GM23338 (cell line): ENCODE results near the gene QRFPR. TPM values are rescaled to one million over a fixed set of nuclear protein-coding genes. Genes with fewer than 3 reads are reported as not detected.

ENCODE experiments used
- ATAC-seq: fragments of 200-7000 bp; cut with Tn5 transposase; 3 replicates; pipeline ENCODE4 v1.9.1; 2020
- DNase-seq: peaks from one replicate; pipeline ENCODE4 v3.0.0-alpha.2; 2015; ENCODE audit warnings: low spot score
- H2AFZ ChIP-seq: fragments of 200-600 bp; sonication (generic); 2 replicates; pipeline ENCODE4 v1.8.0; 2016; ENCODE audit warnings: antibody characterized with exemption, mild to moderate bottlenecking, moderate library complexity
- H3F3A ChIP-seq: fragments of 200-600 bp; sonication (generic); replicated peaks from 2 replicates; pipeline ENCODE4 v1.8.0; 2017; ENCODE audit warnings: antibody characterized with exemption, mixed run types, low read depth
- H3K27ac ChIP-seq: fragments of 200-600 bp; sonication (generic); 2 replicates; pipeline ENCODE4 v1.6.1; 2016; ENCODE audit warnings: low read depth
- H3K27me3 ChIP-seq: fragments of 200-600 bp; sonication (generic); 2 replicates; pipeline ENCODE4 v1.8.0; 2016; ENCODE audit warnings: mild to moderate bottlenecking, mixed run types, moderate library complexity; ENCODE audit not compliant: insufficient read depth
- H3K36me3 ChIP-seq: fragments of 200-600 bp; sonication (generic); 2 replicates; pipeline ENCODE4 v1.8.0; 2016; ENCODE audit warnings: mild to moderate bottlenecking; ENCODE audit not compliant: insufficient read depth
- H3K4me1 ChIP-seq: fragments of 200-600 bp; sonication (generic); 2 replicates; pipeline ENCODE4 v1.8.0; 2016; ENCODE audit warnings: mild to moderate bottlenecking, moderate library complexity; ENCODE audit not compliant: insufficient read depth
- H3K4me2 ChIP-seq: fragments of 200-600 bp; sonication (generic); 2 replicates; pipeline ENCODE4 v1.7.1; 2017; ENCODE audit warnings: mixed run types
- H3K4me3 ChIP-seq: fragments of 200-600 bp; sonication (generic); 2 replicates; pipeline ENCODE4 v1.6.1; 2016; ENCODE audit warnings: mixed run types
- H3K79me2 ChIP-seq: fragments of 200-600 bp; sonication (generic); replicated peaks from 2 replicates; pipeline ENCODE4 v1.8.0; 2017; ENCODE audit warnings: mild to moderate bottlenecking; ENCODE audit not compliant: insufficient read depth
- H3K9me2 ChIP-seq: fragments of 200-600 bp; sonication (generic); 2 replicates; pipeline ENCODE4 v1.8.0; 2017; ENCODE audit not compliant: insufficient read depth
- H4K20me1 ChIP-seq: fragments of 200-600 bp; sonication (generic); replicated peaks from 2 replicates; pipeline ENCODE4 v1.8.0; 2017; ENCODE audit warnings: mild to moderate bottlenecking; ENCODE audit not compliant: insufficient read depth
- H3K27ac Mint-ChIP-seq: 2 replicates; pipeline ENCODE4 v1.8.0; 2020; ENCODE audit warnings: inconsistent platforms, mild to moderate bottlenecking, moderate library complexity, mixed read lengths
- H3K27me3 Mint-ChIP-seq: 3 replicates; pipeline ENCODE4 v1.8.0; 2022; ENCODE audit warnings: low read depth, mild to moderate bottlenecking, moderate library complexity, mixed read lengths, inconsistent platforms; ENCODE audit not compliant: insufficient read depth, poor library complexity
- H3K36me3 Mint-ChIP-seq: 3 replicates; pipeline ENCODE4 v1.8.0; 2021; ENCODE audit warnings: low read depth, mild to moderate bottlenecking, inconsistent platforms, moderate library complexity, mixed read lengths
- H3K4me1 Mint-ChIP-seq: 3 replicates; pipeline ENCODE4 v1.8.0; 2020; ENCODE audit warnings: mild to moderate bottlenecking, inconsistent platforms, mixed read lengths
- H3K4me3 Mint-ChIP-seq: 3 replicates; pipeline ENCODE4 v1.8.0; 2021; ENCODE audit warnings: moderate library complexity, mild to moderate bottlenecking, inconsistent platforms, mixed read lengths
- H3K9me3 Mint-ChIP-seq: 3 replicates; pipeline ENCODE4 v1.8.0; 2020; ENCODE audit warnings: moderate library complexity, mild to moderate bottlenecking, inconsistent platforms, mixed read lengths
- CREB1 ChIP-seq: fragments of 250-450 bp; sonication (Bioruptor Pico); IDR thresholded peaks from 2 replicates; pipeline ENCODE4 v1.5.0; 2020; ENCODE audit warnings: low read depth, mild to moderate bottlenecking, moderate library complexity
- EZH2 ChIP-seq: fragments of 200-600 bp; sonication (generic); IDR thresholded peaks from one replicate; pipeline ENCODE4 v1.8.0; 2017; ENCODE audit warnings: antibody characterized with exemption, mild to moderate bottlenecking, low read depth; ENCODE audit not compliant: unreplicated experiment
- EZH2phosphoT487 ChIP-seq: fragments of 200-600 bp; sonication (generic); IDR thresholded peaks from one replicate; pipeline ENCODE4 v1.8.1; 2018; ENCODE audit warnings: antibody characterized with exemption; ENCODE audit not compliant: unreplicated experiment
- JUNB ChIP-seq: IDR thresholded peaks from one replicate; pipeline ENCODE4 v1.6.1; 2016; ENCODE audit warnings: antibody characterized with exemption; ENCODE audit not compliant: unreplicated experiment
- POLR2AphosphoS5 ChIP-seq: IDR thresholded peaks from 2 replicates; pipeline ENCODE4 v1.6.1; 2016; ENCODE audit warnings: antibody characterized with exemption, low read depth
- STAT1 ChIP-seq: IDR thresholded peaks from one replicate; pipeline ENCODE4 v1.6.1; 2016; ENCODE audit warnings: antibody characterized with exemption; ENCODE audit not compliant: unreplicated experiment
- ZNF114 ChIP-seq: fragments of 250-450 bp; sonication (Bioruptor Pico); IDR thresholded peaks from 2 replicates; pipeline ENCODE4 v1.5.0; 2020; ENCODE audit warnings: mild to moderate bottlenecking, moderate library complexity
- ZNF331 ChIP-seq: fragments of 250-450 bp; sonication (Bioruptor Pico); IDR thresholded peaks from 2 replicates; pipeline ENCODE4 v1.5.0; 2020; ENCODE audit warnings: low read depth, mild to moderate bottlenecking, moderate library complexity
- polyA plus RNA-seq: library from polyadenylated mRNA; unstranded; fragments of >200 nt; fragmentation: Nextera tagmentation; extraction: Ambion mirVana; gene quantifications from 2 replicates; pipeline ENCODE4 v1.2.1, GENCODE V29; 2016
- total RNA-seq: library from RNA; depleted of rRNA; stranded (reverse); fragments of >200 nt; shearing (Covaris generic); gene quantifications from 2 replicates; pipeline ENCODE4 v1.2.3, GENCODE V29; 2014
- TF ChIP-seq, protein P1 (sequence below): IDR thresholded peaks from 2 replicates; pipeline ENCODE4 v1.6.1; 2016; ENCODE audit warnings: antibody characterized with exemption

Gene QRFPR
- total and polyA plus RNA-seq, 2 experiments from 2014 or later, result 0.27 to 1.3 TPM

DNA sequence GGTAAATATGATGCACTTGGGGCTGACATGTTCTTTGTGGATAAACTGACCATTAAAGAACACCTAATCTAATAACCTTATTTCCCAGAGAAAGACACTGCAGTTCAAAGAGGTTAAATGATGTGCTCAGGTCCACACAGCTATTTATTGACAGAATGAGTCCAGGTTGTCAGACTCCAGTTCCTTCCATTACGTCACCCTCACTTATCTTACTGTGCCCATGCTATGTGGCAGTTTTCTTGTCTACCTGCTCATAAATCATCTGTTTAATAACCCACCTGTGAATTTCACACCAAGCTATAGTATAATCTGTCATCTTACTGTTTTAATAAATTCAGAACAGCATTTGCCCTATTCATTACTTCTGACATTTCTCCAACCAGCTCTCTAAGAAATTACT, 36.7 kb downstream of the QRFPR start:
- no peak overlapping the region for H3K27ac Mint-ChIP-seq
- H3K4me3 Mint-ChIP-seq, result no peak overlapping the region
- Histone ChIP-seq H3K9me2 (peaks cover 4% of the 10 kb centered on the region; the same call in 1 of the 2 replicates), H3K27me3 (no peaks in the 10 kb centered on the region), H3K36me3 (no peaks in the 10 kb centered on the region), H3F3A (no peaks in the 10 kb centered on the region), H3K27ac (no peak overlapping the region), H2AFZ (no peak overlapping the region), H4K20me1 (no peaks in the 10 kb centered on the region), H3K4me1 (no peaks in the 10 kb centered on the region), H3K79me2 (no peaks in the 10 kb centered on the region), H3K4me3 (no peak overlapping the region), H3K4me2 (no peak overlapping the region)
- TF ChIP-seq EZH2phosphoT487, result no peak
- TF ChIP-seq, protein P1, sequence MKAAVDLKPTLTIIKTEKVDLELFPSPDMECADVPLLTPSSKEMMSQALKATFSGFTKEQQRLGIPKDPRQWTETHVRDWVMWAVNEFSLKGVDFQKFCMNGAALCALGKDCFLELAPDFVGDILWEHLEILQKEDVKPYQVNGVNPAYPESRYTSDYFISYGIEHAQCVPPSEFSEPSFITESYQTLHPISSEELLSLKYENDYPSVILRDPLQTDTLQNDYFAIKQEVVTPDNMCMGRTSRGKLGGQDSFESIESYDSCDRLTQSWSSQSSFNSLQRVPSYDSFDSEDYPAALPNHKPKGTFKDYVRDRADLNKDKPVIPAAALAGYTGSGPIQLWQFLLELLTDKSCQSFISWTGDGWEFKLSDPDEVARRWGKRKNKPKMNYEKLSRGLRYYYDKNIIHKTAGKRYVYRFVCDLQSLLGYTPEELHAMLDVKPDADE, result no peak
- no peak for TF ChIP-seq ZNF114 (CRISPR knock-in tag)
- TF ChIP-seq POLR2AphosphoS5, result no peak
- DNase-seq (no peak), ATAC-seq (no peak)
- no peaks in the 10 kb centered on the region for H3K27me3 Mint-ChIP-seq
- no peaks in the 10 kb centered on the region for H3K9me3 Mint-ChIP-seq
- H3K36me3 Mint-ChIP-seq, result no peaks in the 10 kb centered on the region
- H3K4me1 Mint-ChIP-seq, result no peaks in the 10 kb centered on the region

GRCh38 chr4:121340247-121340646, 40.6 kb downstream of the QRFPR start:
- Histone ChIP-seq H3K9me2 (peaks cover 7% of the 10 kb centered on the region; the same call in 1 of the 2 replicates), H3K36me3 (no peaks in the 10 kb centered on the region), H3K4me3 (no peak overlapping the region), H3K27ac (no peak overlapping the region), H2AFZ (no peak overlapping the region), H3K27me3 (no peaks in the 10 kb centered on the region), H3F3A (no peaks in the 10 kb centered on the region), H4K20me1 (no peaks in the 10 kb centered on the region), H3K4me1 (no peaks in the 10 kb centered on the region), H3K4me2 (no peak overlapping the region), H3K79me2 (no peaks in the 10 kb centered on the region)
- ATAC-seq (no peak), DNase-seq (no peak)
- H3K9me3 Mint-ChIP-seq, result no peaks in the 10 kb centered on the region
- H3K4me3 Mint-ChIP-seq, result no peak overlapping the region
- no peaks in the 10 kb centered on the region for H3K27me3 Mint-ChIP-seq
- no peaks in the 10 kb centered on the region for H3K36me3 Mint-ChIP-seq
- TF ChIP-seq STAT1 (no peak), JUNB (no peak)
- H3K4me1 Mint-ChIP-seq, result peaks cover 6% of the 10 kb centered on the region; the same call in 1 of the 3 replicates
- H3K27ac Mint-ChIP-seq, result no peak overlapping the region

GRCh38 chr4:121339824-121340223, 41.0 kb downstream of the QRFPR start:
- Mint-ChIP-seq H3K4me3 (no peak overlapping the region), H3K36me3 (no peaks in the 10 kb centered on the region), H3K9me3 (no peaks in the 10 kb centered on the region), H3K4me1 (peaks cover 6% of the 10 kb centered on the region; the same call in 1 of the 3 replicates), H3K27ac (no peak overlapping the region), H3K27me3 (no peaks in the 10 kb centered on the region)
- Histone ChIP-seq H3K79me2 (no peaks in the 10 kb centered on the region), H3K36me3 (no peaks in the 10 kb centered on the region), H2AFZ (no peak overlapping the region), H3K9me2 (peaks cover 7% of the 10 kb centered on the region; the same call in 1 of the 2 replicates), H3K4me1 (no peaks in the 10 kb centered on the region), H3K27me3 (no peaks in the 10 kb centered on the region), H3K27ac (no peak overlapping the region), H3K4me2 (no peak overlapping the region), H3K4me3 (no peak overlapping the region), H3F3A (no peaks in the 10 kb centered on the region), H4K20me1 (no peaks in the 10 kb centered on the region)
- DNase-seq (no peak), ATAC-seq (no peak)
- TF ChIP-seq CREB1 (CRISPR knock-in tag), result no peak
- TF ChIP-seq STAT1, result no peak
- TF ChIP-seq ZNF331 (CRISPR knock-in tag), result no peak
- no peak for TF ChIP-seq JUNB
- TF ChIP-seq EZH2, result no peak
- TF ChIP-seq POLR2AphosphoS5, result no peak
- TF ChIP-seq, protein P1, result no peak
- TF ChIP-seq EZH2phosphoT487, result no peak
